Endothelial cell of umbilical vein (primary cell): ENCODE results near the gene TBRG1. TPM values are rescaled to one million over a fixed set of nuclear protein-coding genes. Genes with fewer than 3 reads are reported as not detected.
A peak's percentile ranks its signal among the peaks of the same experiment; 100 is the strongest.

ENCODE experiments used
- BruUV-seq: library from RNA; stranded (reverse); fragments of 400-500 nt; replicated peaks from 2 replicates; lab custom pipeline; 2021; lab: Mats Ljungman, UMichigan
- CTCF ChIA-PET: fragments of 300-600, 350-600 bp; sonication (Branson Sonifier 250); formaldehyde crosslinking; loops from one replicate; lab custom pipeline; 2021; ENCODE audit warnings: antibody characterized with exemption, inconsistent platforms; lab: Charles Lee
- POLR2A ChIA-PET: fragments of 300-600, 350-600 bp; sonication (Branson Sonifier 250); formaldehyde crosslinking; loops from one replicate; lab custom pipeline; 2021; ENCODE audit warnings: antibody characterized with exemption, inconsistent platforms; lab: Charles Lee
- DNase-seq: peaks from one replicate; pipeline ENCODE4 v3.0.0-alpha.2; 2011; ENCODE audit warnings: low read depth, low spot score
- FAIRE-seq: peaks from 2 replicates; lab custom pipeline; 2011; peaks lifted over from hg19 to GRCh38; lab: Jason Lieb, UNC
- H2AFZ ChIP-seq: 2 replicates; pipeline ENCODE4 v1.6.0; 2012; ENCODE audit warnings: low read depth, low read length, control low read depth, inconsistent platforms
- H3K27ac ChIP-seq: 2 replicates; pipeline ENCODE4 v1.5.1; 2011; ENCODE audit warnings: low read depth, mild to moderate bottlenecking, control low read depth, low read length, moderate library complexity; ENCODE audit not compliant: insufficient read depth
- H3K27me3 ChIP-seq, 2 experiments: 2 replicates each; pipeline versions ENCODE4 v1.6.0 to v1.6.1; 2011; ENCODE audit warnings: low read length in 2 of 2, mixed read lengths in 1 of 2; ENCODE audit not compliant: control insufficient read depth in 2 of 2, insufficient read depth in 2 of 2
- H3K36me3 ChIP-seq, 2 experiments: 2 replicates in 1 of 2; 3 replicates in 1 of 2; pipeline ENCODE4 v1.5.1; 2011; ENCODE audit warnings: low read length in 2 of 2, mild to moderate bottlenecking in 1 of 2, moderate library complexity in 1 of 2; ENCODE audit not compliant: control insufficient read depth in 2 of 2, insufficient read depth in 2 of 2; ENCODE audit errors: extremely low read depth in 1 of 2
- H3K4me1 ChIP-seq: 3 replicates; pipeline ENCODE4 v1.5.1; 2011; ENCODE audit warnings: mild to moderate bottlenecking, low read length; ENCODE audit not compliant: control insufficient read depth, insufficient read depth; ENCODE audit errors: extremely low read depth
- H3K4me2 ChIP-seq: 2 replicates; pipeline ENCODE4 v1.6.1; 2011; ENCODE audit warnings: low read length, control low read depth, mixed read lengths; ENCODE audit not compliant: insufficient read depth
- H3K4me3 ChIP-seq, 3 experiments: fragments of 200-600 bp in 1 of 3; sonication (generic), shearing (Covaris generic) in 1 of 3; replicated peaks in 1 of 3; 2 replicates each; pipeline ENCODE4 v1.5.1; 2011 to 2016; ENCODE audit warnings: control low read depth in 3 of 3, low read length in 3 of 3, mild to moderate bottlenecking in 2 of 3, inconsistent platforms in 1 of 3, low read depth in 1 of 3, moderate library complexity in 1 of 3; ENCODE audit not compliant: insufficient read depth in 1 of 3
- H3K79me2 ChIP-seq: 2 replicates; pipeline ENCODE4 v1.6.0; 2012; ENCODE audit warnings: low read length, inconsistent platforms; ENCODE audit not compliant: control insufficient read depth, insufficient read depth
- H3K9ac ChIP-seq: replicated peaks from 2 replicates; pipeline ENCODE3; 2011; ENCODE audit warnings: low read length, control low read depth; ENCODE audit not compliant: insufficient read depth; ENCODE audit errors: extremely low read depth
- H3K9me1 ChIP-seq: replicated peaks from 3 replicates; pipeline ENCODE4 v1.6.0; 2011; ENCODE audit warnings: mild to moderate bottlenecking, low read length; ENCODE audit not compliant: control insufficient read depth, insufficient read depth; ENCODE audit errors: extremely low read depth
- H3K9me3 ChIP-seq: replicated peaks from 2 replicates; pipeline ENCODE4 v1.5.1; 2012; ENCODE audit warnings: low read length, inconsistent platforms; ENCODE audit not compliant: control insufficient read depth, insufficient read depth
- H4K20me1 ChIP-seq: replicated peaks from 2 replicates; pipeline ENCODE3; 2011; ENCODE audit warnings: mild to moderate bottlenecking, low read length; ENCODE audit not compliant: control insufficient read depth, insufficient read depth; ENCODE audit errors: extremely low read depth
- EZH2 ChIP-seq: IDR thresholded peaks from 2 replicates; pipeline ENCODE4 v1.6.1; 2012; ENCODE audit warnings: borderline replicate concordance, low read depth, mild to moderate bottlenecking, moderate library complexity, low read length, inconsistent platforms; ENCODE audit not compliant: severe bottlenecking
- FOS ChIP-seq: IDR thresholded peaks from 2 replicates; pipeline ENCODE4 v1.6.1; 2011; ENCODE audit warnings: mild to moderate bottlenecking, low read length, moderate library complexity, borderline replicate concordance; ENCODE audit not compliant: insufficient read depth
- JUN ChIP-seq: IDR thresholded peaks from 2 replicates; pipeline ENCODE4 v1.6.1; 2011; ENCODE audit warnings: borderline replicate concordance, low read depth; ENCODE audit not compliant: insufficient read length, insufficient read depth
- MYC ChIP-seq: IDR thresholded peaks from one replicate; pipeline ENCODE4 v1.6.1; 2011; ENCODE audit warnings: mild to moderate bottlenecking, low read depth, low read length
- POLR2A ChIP-seq: IDR thresholded peaks from 2 replicates; pipeline ENCODE4 v1.6.1; 2012; ENCODE audit warnings: low read depth, mild to moderate bottlenecking, control low read depth, low read length
- POLR2AphosphoS5 ChIP-seq: IDR thresholded peaks from 2 replicates; pipeline ENCODE4 v1.6.1; 2012; ENCODE audit warnings: low read depth, mild to moderate bottlenecking, control low read depth, low read length, moderate library complexity; ENCODE audit not compliant: insufficient read depth
- dilution Hi-C: fragments of 300-500 bp; cut with MboI; formaldehyde crosslinking; loops from one replicate; pipeline ENCODE4 v1.15.0; 2019; ENCODE audit warnings: low sequenced_read_pairs; ENCODE audit not compliant: extremely low pct_ligation_motif_present
- intact Hi-C: fragments of 100-400 bp; cut with micrococcal nuclease; formaldehyde crosslinking; loops from one replicate; pipeline ENCODE4 v1.10.0; 2022
- polyA plus RNA-seq, 4 experiments: library from polyadenylated mRNA; depleted of rRNA in 3 of 4; stranded (reverse) in 3 of 4; unstranded in 1 of 4; fragments of >200 nt; gene quantifications; 2 replicates each; pipeline versions ENCODE4 v1.2.1 to v1.2.3, GENCODE V29; 2011 to 2012; ENCODE audit warnings: missing spikeins in 1 of 4
- total RNA-seq: library from RNA; stranded (reverse); gene quantifications from 2 replicates; pipeline ENCODE4 v1.2.3, GENCODE V29; 2021
- TF ChIP-seq, protein P1 (sequence below): IDR thresholded peaks from 2 replicates; pipeline ENCODE4 v1.6.1; 2011; ENCODE audit not compliant: insufficient read depth, insufficient read length
- TF ChIP-seq, protein P2 (sequence below), 2 donors: IDR thresholded peaks; 1 replicate in 1 of 2; 2 replicates in 1 of 2; pipeline ENCODE4 v1.5.1; 2011; ENCODE audit warnings: low read length in 2 of 2, mild to moderate bottlenecking in 2 of 2, moderate library complexity in 2 of 2, control low read depth in 1 of 2, inconsistent platforms in 1 of 2, low read depth in 1 of 2; ENCODE audit not compliant: insufficient read depth in 1 of 2; ENCODE audit errors: extremely low read depth in 1 of 2

The TBRG1 gene
- total and polyA plus RNA-seq, 2 donors (not counting 3 experiments of a cell fraction or from before 2014, with no cell fraction given), result 22.4 to 29.6 TPM

DNA sequence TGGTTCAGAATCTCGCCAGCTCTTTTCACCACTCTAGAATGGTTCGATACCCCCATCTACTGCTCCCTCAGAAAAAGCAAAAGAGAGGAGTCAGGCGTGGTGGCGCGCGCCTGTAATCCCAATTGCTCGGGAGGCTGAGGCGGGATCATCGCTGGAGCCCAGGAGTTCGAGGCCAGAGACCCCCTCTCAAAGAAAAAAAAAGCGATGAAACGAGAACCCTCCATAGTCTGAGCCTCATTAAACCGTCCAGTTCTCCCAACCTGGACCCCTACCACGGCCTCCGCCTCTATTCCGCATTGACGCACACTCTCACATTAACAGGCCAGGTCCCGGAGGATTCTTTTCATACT, 51.5 kb downstream of the TBRG1 start:
- Histone ChIP-seq H3K9me1 (no peaks in the 10 kb centered on the region), H3K9me3 (no peaks in the 10 kb centered on the region), H3K36me3 (no peaks in the 10 kb centered on the region), H3K27me3 (no peaks in the 10 kb centered on the region), H3K9ac (peak overlapping the region; percentile 75), H3K79me2 (no peaks in the 10 kb centered on the region), H4K20me1 (no peaks in the 10 kb centered on the region), H3K4me3 (peak overlapping the region; percentile 7 to 95 (median 38)), H3K4me2 (peak overlapping the region; percentile 54), H3K4me1 (peaks cover 26% of the 10 kb centered on the region), H2AFZ (peak overlapping the region; percentile 37), H3K27ac (peak overlapping the region; percentile 63)
- ChIA-PET CTCF (interaction anchor here (0.7 to 8.9 kb wide), 11 partner anchors 10 to 193 kb away, joined by 3 to 267 read pairs (median 6); partner anchors contain the start of gene NRGN), POLR2A (interaction anchor here (1.0 to 1.6 kb wide), 2 partner anchors 66 to 73 kb away, joined by 4 to 6 read pairs; partner anchors contain the start of gene NRGN)
- BruUV-seq, result TSS peak; percentile 81
- intact Hi-C loops, result no loop called here
- DNase-seq, result no peak
- dilution Hi-C loops, result no loop called here
- FAIRE-seq, result peak; percentile 12
- no peak for TF ChIP-seq POLR2AphosphoS5
- TF ChIP-seq, protein P1, sequence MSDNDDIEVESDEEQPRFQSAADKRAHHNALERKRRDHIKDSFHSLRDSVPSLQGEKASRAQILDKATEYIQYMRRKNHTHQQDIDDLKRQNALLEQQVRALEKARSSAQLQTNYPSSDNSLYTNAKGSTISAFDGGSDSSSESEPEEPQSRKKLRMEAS, result no peak
- no peak for TF ChIP-seq MYC
- no peak for TF ChIP-seq JUN
- TF ChIP-seq FOS, result no peak
- TF ChIP-seq POLR2A, result no peak
- TF ChIP-seq, protein P2, sequence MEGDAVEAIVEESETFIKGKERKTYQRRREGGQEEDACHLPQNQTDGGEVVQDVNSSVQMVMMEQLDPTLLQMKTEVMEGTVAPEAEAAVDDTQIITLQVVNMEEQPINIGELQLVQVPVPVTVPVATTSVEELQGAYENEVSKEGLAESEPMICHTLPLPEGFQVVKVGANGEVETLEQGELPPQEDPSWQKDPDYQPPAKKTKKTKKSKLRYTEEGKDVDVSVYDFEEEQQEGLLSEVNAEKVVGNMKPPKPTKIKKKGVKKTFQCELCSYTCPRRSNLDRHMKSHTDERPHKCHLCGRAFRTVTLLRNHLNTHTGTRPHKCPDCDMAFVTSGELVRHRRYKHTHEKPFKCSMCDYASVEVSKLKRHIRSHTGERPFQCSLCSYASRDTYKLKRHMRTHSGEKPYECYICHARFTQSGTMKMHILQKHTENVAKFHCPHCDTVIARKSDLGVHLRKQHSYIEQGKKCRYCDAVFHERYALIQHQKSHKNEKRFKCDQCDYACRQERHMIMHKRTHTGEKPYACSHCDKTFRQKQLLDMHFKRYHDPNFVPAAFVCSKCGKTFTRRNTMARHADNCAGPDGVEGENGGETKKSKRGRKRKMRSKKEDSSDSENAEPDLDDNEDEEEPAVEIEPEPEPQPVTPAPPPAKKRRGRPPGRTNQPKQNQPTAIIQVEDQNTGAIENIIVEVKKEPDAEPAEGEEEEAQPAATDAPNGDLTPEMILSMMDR (IDR thresholded peaks at IDR 0.05; ENCODE audit: extremely low read depth in 1 of 2, insufficient read depth in 1 of 2, low read depth in 1 of 2, low read length in 2 of 2), result no peak
- TF ChIP-seq EZH2, result no peak
